Activated CD8-positive, alpha-beta memory T cell treated with anti-CD3 and anti-CD28 coated beads, Interleukin-2, amount 10 ng/mL, durations not matched to agents 7 days and 5 days (primary cell): ENCODE measurements around the gene DAAM2. TPM values are rescaled to one million over a fixed set of nuclear protein-coding genes. Genes with fewer than 3 reads are reported as not detected.

Source experiments
- ATAC-seq: fragments of 150-1000 bp; cut with Tn5 transposase; one replicate; pipeline ENCODE4 v1.10.0; 2021; ENCODE audit warnings: moderate library complexity
- CTCF ChIA-PET: fragments of 350-600 bp; sonication (Branson Sonifier 250); formaldehyde crosslinking; loops from one replicate; lab custom pipeline; 2021; ENCODE audit warnings: antibody characterized with exemption; lab: Charles Lee
- DNase-seq: peaks from one replicate; pipeline ENCODE4 v3.0.0-alpha.2; 2020
- H3K27ac Mint-ChIP-seq: one replicate; pipeline ENCODE4 v1.8.0; 2021; ENCODE audit warnings: mild to moderate bottlenecking, mixed read lengths
- H3K27me3 Mint-ChIP-seq: one replicate; pipeline ENCODE4 v1.8.0; 2021; ENCODE audit warnings: mixed read lengths
- H3K36me3 Mint-ChIP-seq: one replicate; pipeline ENCODE4 v1.8.0; 2021; ENCODE audit warnings: mild to moderate bottlenecking, mixed read lengths
- H3K4me1 Mint-ChIP-seq: one replicate; pipeline ENCODE4 v1.8.0; 2021; ENCODE audit warnings: mixed read lengths
- H3K4me3 Mint-ChIP-seq: one replicate; pipeline ENCODE4 v1.8.0; 2021; ENCODE audit warnings: mild to moderate bottlenecking, moderate library complexity, mixed read lengths
- H3K9me3 Mint-ChIP-seq: one replicate; pipeline ENCODE4 v1.8.0; 2022; ENCODE audit warnings: low read depth, mixed read lengths
- total RNA-seq, 2 experiments: library from RNA; stranded (reverse); gene quantifications; one replicate each; pipeline ENCODE4 v1.2.3, GENCODE V29; 2021

Gene DAAM2
- total RNA-seq, 2 experiments from 2014 or later = not detected

- no peaks in the 10 kb centered on the region for H3K4me1 Mint-ChIP-seq
- DNase-seq = no peak
- CTCF ChIA-PET = no interaction called here
- H3K9me3 Mint-ChIP-seq = no peaks in the 10 kb centered on the region
- H3K36me3 Mint-ChIP-seq = no peaks in the 10 kb centered on the region
- no peak for ATAC-seq
- H3K27ac Mint-ChIP-seq = no peak overlapping the region
- H3K4me3 Mint-ChIP-seq = no peak overlapping the region
- H3K27me3 Mint-ChIP-seq = no peaks in the 10 kb centered on the region
These were observed 105.5 kb downstream of the DAAM2 start for GRCh38 chr6:39897698-39898097.

- H3K36me3 Mint-ChIP-seq = no peaks in the 10 kb centered on the region
- H3K9me3 Mint-ChIP-seq = no peaks in the 10 kb centered on the region
- CTCF ChIA-PET = no interaction called here
- no peaks in the 10 kb centered on the region for H3K27me3 Mint-ChIP-seq
- no peaks in the 10 kb centered on the region for H3K4me1 Mint-ChIP-seq
- ATAC-seq (no peak), DNase-seq (no peak)
- H3K4me3 Mint-ChIP-seq = no peak overlapping the region
- no peak overlapping the region for H3K27ac Mint-ChIP-seq
These were observed 106.4 kb downstream of the DAAM2 start for GRCh38 chr6:39898625-39899024.

- CTCF ChIA-PET = interaction anchor here (1.0 kb wide), 1 partner anchor 34 kb away, joined by 4 read pairs; no protein-coding TSS in a partner anchor
These were observed 107.5 kb downstream of the DAAM2 start for GRCh38 chr6:39899554-39900295.

GRCh38 chr6:39901116-39901655 is 109.0 kb downstream of the DAAM2 start:
- Mint-ChIP-seq H3K27ac (no peak overlapping the region), H3K4me3 (no peak overlapping the region), H3K9me3 (no peaks in the 10 kb centered on the region), H3K27me3 (no peaks in the 10 kb centered on the region), H3K4me1 (no peaks in the 10 kb centered on the region), H3K36me3 (no peaks in the 10 kb centered on the region)
- CTCF ChIA-PET = no interaction called here
- ATAC-seq (no peak), DNase-seq (no peak)

More at GRCh38 chr6:39899554-39900295, 107.5 kb downstream of the DAAM2 start:
- Mint-ChIP-seq H3K36me3 (no peaks in the 10 kb centered on the region), H3K9me3 (no peaks in the 10 kb centered on the region), H3K4me1 (no peaks in the 10 kb centered on the region), H3K27me3 (no peaks in the 10 kb centered on the region), H3K4me3 (no peak overlapping the region), H3K27ac (no peak overlapping the region)
- ATAC-seq (no peak), DNase-seq (no peak)

- DNase-seq (no peak), ATAC-seq (no peak)
- Mint-ChIP-seq H3K4me1 (no peaks in the 10 kb centered on the region), H3K4me3 (no peak overlapping the region), H3K9me3 (no peaks in the 10 kb centered on the region), H3K27me3 (no peaks in the 10 kb centered on the region), H3K36me3 (no peaks in the 10 kb centered on the region), H3K27ac (no peak overlapping the region)
- CTCF ChIA-PET = no interaction called here
These were observed 109.5 kb downstream of the DAAM2 start for GRCh38 chr6:39901670-39902069.

- Mint-ChIP-seq H3K36me3 (no peaks in the 10 kb centered on the region), H3K27ac (no peak overlapping the region), H3K4me1 (no peaks in the 10 kb centered on the region), H3K9me3 (no peaks in the 10 kb centered on the region), H3K27me3 (no peaks in the 10 kb centered on the region), H3K4me3 (no peak overlapping the region)
- no peak for DNase-seq
- ATAC-seq = no peak
- CTCF ChIA-PET = no interaction called here
These were observed 110.0 kb downstream of the DAAM2 start for GRCh38 chr6:39902136-39902535.

GRCh38 chr6:39902786-39903465 is 110.8 kb downstream of the DAAM2 start:
- CTCF ChIA-PET = no interaction called here
- H3K27me3 Mint-ChIP-seq = no peaks in the 10 kb centered on the region
- H3K4me3 Mint-ChIP-seq = no peak overlapping the region
- DNase-seq (no peak), ATAC-seq (no peak)
- H3K27ac Mint-ChIP-seq = no peak overlapping the region
- H3K9me3 Mint-ChIP-seq = no peaks in the 10 kb centered on the region
- H3K4me1 Mint-ChIP-seq = no peaks in the 10 kb centered on the region
- no peaks in the 10 kb centered on the region for H3K36me3 Mint-ChIP-seq

GRCh38 chr6:39903656-39904055 is 111.5 kb downstream of the DAAM2 start:
- H3K27me3 Mint-ChIP-seq = no peaks in the 10 kb centered on the region
- DNase-seq (no peak), ATAC-seq (no peak)
- no peak overlapping the region for H3K27ac Mint-ChIP-seq
- H3K4me3 Mint-ChIP-seq = no peak overlapping the region
- CTCF ChIA-PET = no interaction called here
- H3K4me1 Mint-ChIP-seq = no peaks in the 10 kb centered on the region
- no peaks in the 10 kb centered on the region for H3K36me3 Mint-ChIP-seq
- H3K9me3 Mint-ChIP-seq = no peaks in the 10 kb centered on the region

GRCh38 chr6:39904946-39905639 is 112.9 kb downstream of the DAAM2 start:
- Mint-ChIP-seq H3K9me3 (no peaks in the 10 kb centered on the region), H3K27me3 (no peaks in the 10 kb centered on the region), H3K4me1 (no peaks in the 10 kb centered on the region), H3K36me3 (no peaks in the 10 kb centered on the region), H3K27ac (no peak overlapping the region), H3K4me3 (no peak overlapping the region)
- ATAC-seq (no peak), DNase-seq (no peak)
- CTCF ChIA-PET = no interaction called here

GRCh38 chr6:39905640-39905975 is 113.4 kb downstream of the DAAM2 start:
- no peaks in the 10 kb centered on the region for H3K9me3 Mint-ChIP-seq
- ATAC-seq (no peak), DNase-seq (no peak)
- no peak overlapping the region for H3K4me3 Mint-ChIP-seq
- H3K4me1 Mint-ChIP-seq = no peaks in the 10 kb centered on the region
- H3K27ac Mint-ChIP-seq = no peak overlapping the region
- CTCF ChIA-PET = no interaction called here
- no peaks in the 10 kb centered on the region for H3K36me3 Mint-ChIP-seq
- H3K27me3 Mint-ChIP-seq = no peaks in the 10 kb centered on the region

GRCh38 chr6:39906318-39906761 is 114.2 kb downstream of the DAAM2 start:
- Mint-ChIP-seq H3K4me3 (no peak overlapping the region), H3K9me3 (no peaks in the 10 kb centered on the region)
- CTCF ChIA-PET = no interaction called here

GRCh38 chr6:39907871-39908575 is 115.8 kb downstream of the DAAM2 start:
- Mint-ChIP-seq H3K4me1 (no peaks in the 10 kb centered on the region), H3K27me3 (no peaks in the 10 kb centered on the region), H3K27ac (no peak overlapping the region), H3K36me3 (no peaks in the 10 kb centered on the region), H3K4me3 (no peak overlapping the region), H3K9me3 (no peaks in the 10 kb centered on the region)
- ATAC-seq (no peak), DNase-seq (no peak)
- CTCF ChIA-PET = no interaction called here

More at GRCh38 chr6:39906318-39906761, 114.2 kb downstream of the DAAM2 start:
- no peaks in the 10 kb centered on the region for H3K27me3 Mint-ChIP-seq
- ATAC-seq (no peak), DNase-seq (no peak)
- no peaks in the 10 kb centered on the region for H3K4me1 Mint-ChIP-seq
- no peak overlapping the region for H3K27ac Mint-ChIP-seq
- no peaks in the 10 kb centered on the region for H3K36me3 Mint-ChIP-seq
